GM23248 (cell line): ENCODE data around the gene HMCN1. TPM values are rescaled to one million over a fixed set of nuclear protein-coding genes. Genes with fewer than 3 reads are reported as not detected.
A peak's percentile ranks its signal among the peaks of the same experiment; 100 is the strongest.

Experiments
- DNase-seq: peaks from one replicate; pipeline ENCODE4 v3.0.0-alpha.2; 2015
- H2AFZ ChIP-seq: fragments of 200-600 bp; sonication (generic); 2 replicates; pipeline ENCODE4 v1.6.1; 2016; ENCODE audit warnings: antibody characterized with exemption
- H3F3A ChIP-seq: fragments of 200-600 bp; sonication (generic); 2 replicates; pipeline ENCODE4 v1.6.1; 2016; ENCODE audit warnings: mild to moderate bottlenecking, antibody characterized with exemption, mixed run types; ENCODE audit not compliant: insufficient read depth
- H3K27ac ChIP-seq: fragments of 200-600 bp; sonication (generic); 2 replicates; pipeline ENCODE4 v1.5.1; 2016; ENCODE audit warnings: mild to moderate bottlenecking
- H3K27me3 ChIP-seq: fragments of 200-600 bp; sonication (generic); replicated peaks from 2 replicates; pipeline ENCODE4 v1.6.1; 2016; ENCODE audit warnings: mild to moderate bottlenecking; ENCODE audit not compliant: insufficient read depth
- H3K36me3 ChIP-seq: fragments of 200-600 bp; sonication (generic); 2 replicates; pipeline ENCODE4 v1.6.1; 2016; ENCODE audit warnings: low read depth, mild to moderate bottlenecking
- H3K4me1 ChIP-seq: fragments of 200-600 bp; sonication (generic); 2 replicates; pipeline ENCODE4 v1.6.1; 2016; ENCODE audit warnings: mild to moderate bottlenecking; ENCODE audit not compliant: insufficient read depth
- H3K4me2 ChIP-seq: fragments of 200-600 bp; sonication (generic); one replicate; pipeline ENCODE4 v1.6.1; 2016; ENCODE audit warnings: mild to moderate bottlenecking; ENCODE audit not compliant: unreplicated experiment
- H3K4me3 ChIP-seq: fragments of 200-600 bp; sonication (generic); 2 replicates; pipeline ENCODE4 v1.5.1; 2016; ENCODE audit warnings: mild to moderate bottlenecking
- H3K79me2 ChIP-seq: fragments of 200-600 bp; sonication (generic); 2 replicates; pipeline ENCODE4 v1.6.1; 2016; ENCODE audit warnings: mild to moderate bottlenecking; ENCODE audit not compliant: insufficient read depth
- H3K9ac ChIP-seq: fragments of 200-600 bp; sonication (generic); 2 replicates; pipeline ENCODE4 v1.6.1; 2016; ENCODE audit warnings: mild to moderate bottlenecking
- H3K9me2 ChIP-seq: fragments of 200-600 bp; sonication (generic); 2 replicates; pipeline ENCODE4 v1.6.1; 2016; ENCODE audit warnings: mixed run types, mild to moderate bottlenecking, moderate library complexity; ENCODE audit not compliant: insufficient read depth
- H3K9me3 ChIP-seq: fragments of 200-600 bp; sonication (generic); one replicate; pipeline ENCODE4 v1.6.1; 2017; ENCODE audit warnings: low read depth
- H4K20me1 ChIP-seq: fragments of 200-600 bp; sonication (generic); 2 replicates; pipeline ENCODE4 v1.6.0; 2016; ENCODE audit not compliant: insufficient read depth
- EZH2 ChIP-seq: fragments of 200-600 bp; sonication (generic); IDR thresholded peaks from 2 replicates; pipeline ENCODE4 v1.6.1; 2018; ENCODE audit warnings: antibody characterized with exemption, mild to moderate bottlenecking; ENCODE audit not compliant: insufficient read depth, poor library complexity, severe bottlenecking
- EZH2phosphoT487 ChIP-seq: fragments of 200-600 bp; sonication (generic); IDR thresholded peaks from 2 replicates; pipeline ENCODE4 v1.6.1; 2018; ENCODE audit warnings: antibody characterized with exemption, moderate library complexity, mild to moderate bottlenecking, low read depth; ENCODE audit not compliant: insufficient read depth
- WGBS, 2 experiments: methylation state at CpG; one replicate each; pipeline ENCODE4 v1.1.6; 2015 to 2017; ENCODE audit warnings: low lambda C conversion rate in 2 of 2, low coverage in 1 of 2; ENCODE audit errors: missing lambda C conversion rate in 2 of 2; 5-methylcytosine and 5-hydroxymethylcytosine counted together
- in situ Hi-C: fragments of 300-500 bp; cut with MboI; formaldehyde crosslinking; loops from 2 replicates; pipeline ENCODE4 v1.15.0; 2020
- polyA plus RNA-seq: library from polyadenylated mRNA; unstranded; fragments of >200 nt; fragmentation: Nextera tagmentation; extraction: Ambion mirVana; gene quantifications from 2 replicates; pipeline ENCODE4 v1.2.1, GENCODE V29; 2016
- total RNA-seq: library from RNA; depleted of rRNA; stranded (reverse); fragments of >200 nt; shearing (Covaris generic); gene quantifications from 2 replicates; pipeline ENCODE4 v1.2.3, GENCODE V29; 2014

The HMCN1 gene
- total and polyA plus RNA-seq, 2 experiments from 2014 or later = 1.8 to 5.2 TPM

GRCh38 chr1:185694081-185694480 is 40.1 kb upstream of the HMCN1 start:
- in situ Hi-C loops = loop anchor here (25.0 kb wide), 1 partner anchor 882 kb away; no protein-coding TSS in a partner anchor

GRCh38 chr1:185695299-185695698 is 38.9 kb upstream of the HMCN1 start:
- H4K20me1 ChIP-seq = no peaks in the 10 kb centered on the region
- H3K36me3 ChIP-seq = no peaks in the 10 kb centered on the region
- no peak overlapping the region for H2AFZ ChIP-seq
- H3K9ac ChIP-seq = no peak overlapping the region
- no peaks in the 10 kb centered on the region for H3K9me2 ChIP-seq
- no peak overlapping the region for H3K4me2 ChIP-seq
- H3K4me1 ChIP-seq = 0 out of 2 replicates have a peak, but pooled peaks cover 4% of the 10 kb centered on the region
- no peak overlapping the region for H3K4me3 ChIP-seq
- no peak for TF ChIP-seq EZH2
- TF ChIP-seq EZH2phosphoT487 = no peak
- peak; percentile 8 for DNase-seq
- in situ Hi-C loops = loop anchor here (25.0 kb wide), 1 partner anchor 883 kb away; no protein-coding TSS in a partner anchor
- H3K27ac ChIP-seq = no peak overlapping the region
- peaks cover 8% of the 10 kb centered on the region; the same call in 1 of the 2 replicates for H3F3A ChIP-seq
- no peaks in the 10 kb centered on the region for H3K79me2 ChIP-seq
- no peaks in the 10 kb centered on the region for H3K9me3 ChIP-seq
- H3K27me3 ChIP-seq = no peaks in the 10 kb centered on the region

More at GRCh38 chr1:185694081-185694480, 40.1 kb upstream of the HMCN1 start:
- no peaks in the 10 kb centered on the region for H3K9me2 ChIP-seq
- no peaks in the 10 kb centered on the region for H3K9me3 ChIP-seq
- H3F3A ChIP-seq = peaks cover 8% of the 10 kb centered on the region; the same call in 1 of the 2 replicates
- H3K4me1 ChIP-seq = 0 out of 2 replicates have a peak, but pooled peaks cover 4% of the 10 kb centered on the region
- 85 to 93% methylated on average over 8 of the region's 8 CpGs for WGBS, 2 experiments
- TF ChIP-seq EZH2 (no peak), EZH2phosphoT487 (no peak)
- H3K9ac ChIP-seq = no peak overlapping the region
- H2AFZ ChIP-seq = no peak overlapping the region
- no peak overlapping the region for H3K4me3 ChIP-seq
- no peak for DNase-seq
- no peaks in the 10 kb centered on the region for H3K27me3 ChIP-seq
- H3K27ac ChIP-seq = no peak overlapping the region
- H3K4me2 ChIP-seq = no peak overlapping the region
- no peaks in the 10 kb centered on the region for H3K36me3 ChIP-seq
- H3K79me2 ChIP-seq = no peaks in the 10 kb centered on the region
- no peaks in the 10 kb centered on the region for H4K20me1 ChIP-seq

DNA sequence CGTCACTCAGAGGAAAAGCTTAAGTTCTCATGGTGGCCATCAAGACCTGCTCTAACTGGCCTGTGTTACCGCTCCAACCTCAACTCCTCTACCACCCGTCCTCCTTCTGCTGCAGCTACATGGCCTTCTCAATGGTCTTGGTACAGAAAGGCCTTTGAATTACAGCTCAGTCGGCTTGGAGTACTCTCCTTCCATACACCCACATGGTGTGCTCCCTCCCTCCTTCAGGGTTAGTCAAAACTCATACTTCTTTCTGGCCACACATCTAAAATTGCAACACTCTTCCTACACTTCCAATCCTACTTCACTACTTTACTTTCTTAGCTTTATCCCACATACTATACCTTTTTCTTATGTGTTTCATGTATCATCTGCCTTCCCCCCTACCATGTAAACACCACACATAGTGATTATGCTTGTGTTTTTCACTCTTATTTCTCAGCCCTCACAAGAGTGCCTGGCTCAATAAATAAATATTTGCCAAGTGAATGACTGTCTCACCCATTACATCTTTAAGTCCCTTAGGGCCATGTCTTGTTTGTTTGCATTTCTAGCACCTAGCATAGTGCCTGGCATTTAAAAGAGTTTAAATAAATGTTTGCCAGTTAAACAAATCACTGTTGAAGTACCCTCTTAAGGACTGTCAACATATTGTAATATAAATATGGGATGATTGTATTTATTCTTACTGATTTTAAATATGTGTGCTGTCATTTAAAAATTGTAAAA is 37.6 kb upstream of the HMCN1 start:
- in situ Hi-C loops = loop anchor here (25.0 kb wide), 1 partner anchor 884 kb away; no protein-coding TSS in a partner anchor
- H3K36me3 ChIP-seq = no peaks in the 10 kb centered on the region
- H3K9ac ChIP-seq = no peak overlapping the region
- no peak overlapping the region; the same call in 1 of the 2 replicates for H2AFZ ChIP-seq
- no peak overlapping the region for H3K27ac ChIP-seq
- no peaks in the 10 kb centered on the region for H3K79me2 ChIP-seq
- H3K9me3 ChIP-seq = no peaks in the 10 kb centered on the region
- H3K4me2 ChIP-seq = no peak overlapping the region
- no peaks in the 10 kb centered on the region for H3K27me3 ChIP-seq
- H3K4me1 ChIP-seq = 0 out of 2 replicates have a peak, but pooled peaks cover 4% of the 10 kb centered on the region
- TF ChIP-seq EZH2 (no peak), EZH2phosphoT487 (no peak)
- WGBS, 2 experiments = 62 to 70% methylated on average over 4 of the region's 4 CpGs
- no peaks in the 10 kb centered on the region for H4K20me1 ChIP-seq
- no peaks in the 10 kb centered on the region for H3K9me2 ChIP-seq
- peak; percentile 65 for DNase-seq
- no peak overlapping the region for H3K4me3 ChIP-seq
- H3F3A ChIP-seq = peaks cover 8% of the 10 kb centered on the region; the same call in 1 of the 2 replicates

DNA sequence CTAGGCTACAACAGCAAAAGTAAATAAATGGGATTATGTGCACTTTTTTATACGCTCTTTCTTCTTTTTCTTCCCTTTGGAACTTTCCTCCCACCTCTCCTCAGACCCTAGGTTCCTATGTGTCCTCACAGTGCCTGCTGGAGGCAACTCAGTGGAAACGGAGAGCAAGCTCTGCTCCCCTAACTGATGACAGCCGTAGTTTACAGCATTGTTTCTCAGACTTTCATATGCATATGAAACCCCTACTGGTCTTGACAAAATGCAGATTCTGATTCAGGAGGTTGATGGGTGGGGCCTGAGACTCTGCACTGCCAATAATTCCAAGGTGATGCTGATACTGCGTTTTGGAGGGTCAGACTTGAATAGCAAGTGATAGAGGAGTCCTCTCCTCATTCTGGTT is 34.3 kb upstream of the HMCN1 start:
- TF ChIP-seq EZH2phosphoT487 (no peak), EZH2 (no peak)
- Histone ChIP-seq H3K9me2 (no peaks in the 10 kb centered on the region), H2AFZ (no peak overlapping the region), H3K36me3 (no peaks in the 10 kb centered on the region), H3K4me2 (no peak overlapping the region), H4K20me1 (no peaks in the 10 kb centered on the region), H3K9ac (no peak overlapping the region), H3K27me3 (no peaks in the 10 kb centered on the region), H3K9me3 (no peaks in the 10 kb centered on the region), H3K4me1 (0 out of 2 replicates have a peak, but pooled peaks cover 4% of the 10 kb centered on the region), H3K79me2 (no peaks in the 10 kb centered on the region), H3K27ac (no peak overlapping the region), H3F3A (peaks cover 8% of the 10 kb centered on the region; the same call in 1 of the 2 replicates), H3K4me3 (no peak overlapping the region)
- DNase-seq = no peak
- 67 to 71% methylated on average over 4 of the region's 4 CpGs for whole genome bisulfite sequencing, 2 experiments
- in situ Hi-C loops = loop anchor here (25.0 kb wide), 1 partner anchor 888 kb away; no protein-coding TSS in a partner anchor
